ENCODE data around the gene IARS1.

The IARS1 gene

DNA sequence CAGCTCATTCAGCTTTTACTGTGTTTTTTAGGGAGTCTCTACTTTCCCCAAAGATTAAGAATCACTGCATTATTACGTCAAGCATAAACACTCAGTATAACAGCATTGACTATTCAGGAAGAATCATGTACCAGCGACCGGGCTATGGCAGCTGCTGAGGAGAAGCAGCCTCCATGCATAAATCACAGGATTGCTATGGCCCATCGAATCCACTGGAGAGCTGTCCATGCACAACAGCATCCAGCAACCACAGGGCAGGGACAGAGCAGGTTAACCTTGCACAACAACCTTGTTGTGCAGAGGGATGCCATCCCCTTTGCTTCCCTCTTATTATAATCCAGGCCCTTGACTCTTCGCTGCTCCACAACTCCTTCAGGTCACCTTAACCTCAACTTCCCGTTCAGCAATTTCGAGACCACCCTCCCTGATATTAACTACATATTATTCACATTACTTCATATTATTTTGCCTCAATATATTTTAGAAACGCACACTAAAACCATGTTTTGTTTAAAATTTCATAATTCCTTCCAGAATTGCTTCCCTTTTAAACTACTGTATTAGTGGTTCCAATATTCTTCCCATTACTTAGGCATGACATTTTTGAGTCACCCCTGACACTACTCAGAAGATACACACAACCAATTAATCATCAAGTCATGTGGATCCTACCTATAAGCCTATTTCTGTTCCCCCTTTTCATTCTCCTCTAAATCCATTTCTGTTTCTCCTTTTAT, 991 bp downstream of the IARS1 start:
- Histone ChIP-seq H3K9ac (ENCODE audit: low read length) (no peak overlapping the region), H3K36me3 (ENCODE audit: control insufficient read depth, insufficient read depth, low read length) (peaks cover 8% of the 10 kb centered on the region), H3K4me1 (ENCODE audit: control insufficient read depth, insufficient read depth, low read length) (peaks cover 15% of the 10 kb centered on the region), H3K27ac (ENCODE audit: low read depth, low read length) (peak overlapping the region; percentile 80), H3K4me3 (ENCODE audit: low read length) (peak overlapping the region; percentile 97), H3K27me3 (ENCODE audit: control insufficient read depth, insufficient read depth, low read length) (no peaks in the 10 kb centered on the region)

DNA sequence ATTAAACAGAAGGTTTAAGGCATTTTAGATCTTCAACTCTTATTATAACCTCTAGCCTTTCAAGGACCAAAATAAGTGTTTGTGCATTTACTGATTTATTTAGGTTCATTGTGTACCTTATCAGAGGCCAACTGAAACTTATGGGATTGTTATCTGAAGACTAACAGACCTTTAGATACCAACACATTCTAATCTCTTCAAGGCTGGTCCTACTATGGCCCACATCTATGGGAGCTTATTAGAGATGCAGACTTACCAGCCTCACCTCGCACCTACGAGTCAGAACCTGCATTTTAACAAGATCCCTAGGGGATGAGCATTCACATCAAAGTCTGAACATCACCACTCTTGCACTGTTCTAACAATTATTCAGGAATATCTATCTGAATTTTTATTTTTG, 1.9 kb downstream of the IARS1 start:
- H3K9ac ChIP-seq (ENCODE audit: low read length), result no peak overlapping the region
- H3K27ac ChIP-seq (ENCODE audit: low read depth, low read length), result no peak overlapping the region
- H3K36me3 ChIP-seq (ENCODE audit: control insufficient read depth, insufficient read depth, low read length), result peaks cover 5% of the 10 kb centered on the region
- H3K4me1 ChIP-seq (ENCODE audit: control insufficient read depth, insufficient read depth, low read length), result peaks cover 15% of the 10 kb centered on the region
- no peak overlapping the region for H3K4me3 ChIP-seq (ENCODE audit: low read length)
- H3K27me3 ChIP-seq (ENCODE audit: control insufficient read depth, insufficient read depth, low read length), result no peaks in the 10 kb centered on the region

DNA sequence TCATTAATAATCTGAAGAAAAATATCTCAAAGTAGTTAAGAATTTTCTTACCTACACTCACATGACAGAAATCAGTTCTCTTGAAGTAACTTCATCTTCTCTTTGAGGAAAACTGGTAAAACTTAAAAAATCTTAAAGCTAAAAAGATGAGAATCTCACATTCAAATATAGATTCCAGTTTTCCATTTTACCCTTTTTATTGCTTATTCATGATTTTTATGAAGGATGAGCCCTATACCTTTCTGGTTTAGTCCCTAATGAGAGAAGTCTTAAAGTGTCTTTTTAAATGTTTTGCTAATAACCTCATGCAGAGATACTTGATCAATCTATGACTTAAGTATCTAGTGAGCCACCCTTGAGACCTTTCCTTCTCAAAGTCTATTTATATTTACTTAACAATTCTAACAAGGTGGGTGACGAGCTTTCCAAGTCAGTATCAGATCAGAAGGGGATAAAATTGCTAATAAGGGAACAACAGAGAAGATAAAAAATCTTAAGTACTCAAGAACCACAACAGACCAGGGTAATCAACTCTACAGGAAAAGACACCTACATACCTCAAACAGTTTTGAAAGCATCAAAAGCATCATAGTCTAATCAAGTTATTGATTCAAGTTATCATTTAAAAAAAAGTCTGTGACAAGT, 2.6 kb downstream of the IARS1 start:
- no peak overlapping the region for H3K9ac ChIP-seq (ENCODE audit: low read length)
- peaks cover 5% of the 10 kb centered on the region for H3K36me3 ChIP-seq (ENCODE audit: control insufficient read depth, insufficient read depth, low read length)
- no peaks in the 10 kb centered on the region for H3K27me3 ChIP-seq (ENCODE audit: control insufficient read depth, insufficient read depth, low read length)
- H3K4me3 ChIP-seq (ENCODE audit: low read length), result no peak overlapping the region
- peaks cover 15% of the 10 kb centered on the region for H3K4me1 ChIP-seq (ENCODE audit: control insufficient read depth, insufficient read depth, low read length)
- H3K27ac ChIP-seq (ENCODE audit: low read depth, low read length), result no peak overlapping the region

DNA sequence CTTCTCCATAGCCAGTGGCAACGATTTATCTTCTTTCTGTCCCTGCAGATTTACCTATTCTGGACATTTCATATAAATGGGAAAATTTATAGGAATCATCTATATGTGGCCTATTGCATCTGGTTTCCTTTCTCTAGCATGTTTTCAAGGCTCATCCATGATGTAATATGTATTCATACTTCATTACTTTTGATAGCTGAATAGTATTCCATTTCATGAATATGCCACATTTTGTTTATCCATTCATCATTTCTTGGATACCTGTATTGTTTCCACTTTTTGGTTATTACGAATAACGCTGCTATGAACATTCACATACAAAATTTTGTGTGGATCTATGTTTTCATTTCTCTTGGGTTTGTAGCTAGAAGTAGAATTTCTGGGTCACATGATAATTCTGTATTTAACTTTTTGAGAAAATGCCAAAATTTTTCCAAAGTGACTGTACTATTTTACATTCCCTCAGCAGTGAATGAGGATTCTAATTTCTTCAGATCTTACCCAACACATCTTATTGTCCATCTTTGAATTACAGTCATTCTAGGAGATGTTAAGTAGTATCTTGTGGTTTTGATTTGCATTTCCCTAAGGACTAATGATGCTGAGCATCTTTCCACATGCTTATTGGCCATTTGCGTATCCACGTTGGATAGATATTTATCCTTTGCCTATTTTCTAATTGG, 3.6 kb downstream of the IARS1 start:
- Histone ChIP-seq H3K36me3 (ENCODE audit: control insufficient read depth, insufficient read depth, low read length) (peaks cover 8% of the 10 kb centered on the region), H3K4me1 (ENCODE audit: control insufficient read depth, insufficient read depth, low read length) (peaks cover 15% of the 10 kb centered on the region)

DNA sequence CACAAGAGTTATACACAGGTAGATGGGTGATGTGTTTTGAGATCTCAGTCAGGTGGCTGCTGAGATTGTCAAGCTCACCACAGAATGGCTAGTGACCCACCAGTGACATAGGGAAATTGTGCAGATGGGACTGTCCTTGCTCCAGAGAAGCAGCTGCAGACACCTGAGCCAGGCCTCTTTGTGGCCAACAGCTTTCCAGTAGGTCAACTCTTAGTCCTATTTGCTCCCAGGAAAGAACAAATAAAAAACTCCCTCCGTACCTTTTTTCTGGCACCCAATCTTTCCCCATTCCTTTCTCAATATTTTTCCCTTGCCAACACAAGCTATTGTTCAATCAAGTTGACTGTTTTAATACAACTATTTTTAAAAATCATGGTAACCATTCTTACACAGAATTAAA, 14.2 kb downstream of the IARS1 start:
- Histone ChIP-seq H3K27ac (ENCODE audit: low read depth, low read length) (no peak overlapping the region), H3K36me3 (ENCODE audit: control insufficient read depth, insufficient read depth, low read length) (peaks cover 12% of the 10 kb centered on the region)

More for the DNA sequence above, 3.6 kb downstream of the IARS1 start:
- Histone ChIP-seq H3K27ac (ENCODE audit: low read depth, low read length) (no peak overlapping the region), H3K9ac (ENCODE audit: low read length) (no peak overlapping the region), H3K27me3 (ENCODE audit: control insufficient read depth, insufficient read depth, low read length) (no peaks in the 10 kb centered on the region), H3K4me3 (ENCODE audit: low read length) (no peak overlapping the region)

DNA sequence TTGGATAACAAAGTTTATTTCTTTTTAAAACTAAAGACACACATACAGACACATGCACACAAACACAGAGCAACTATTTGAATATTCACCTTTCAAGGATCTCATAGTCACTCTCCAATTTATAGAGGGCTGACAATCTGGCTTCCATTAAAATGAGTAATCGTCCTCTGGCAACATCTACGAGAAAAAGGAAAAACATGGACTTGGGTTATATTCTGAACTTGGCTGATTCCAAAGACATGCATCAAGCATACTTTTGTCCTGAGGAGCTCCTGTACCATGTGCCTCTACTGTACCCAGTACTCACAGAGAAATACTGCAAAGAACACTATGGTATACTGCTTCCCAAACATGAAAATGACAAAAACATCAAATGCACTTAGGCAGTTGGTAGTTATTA, 15.4 kb downstream of the IARS1 start:
- Histone ChIP-seq H3K9ac (ENCODE audit: low read length) (no peak overlapping the region), H3K36me3 (ENCODE audit: control insufficient read depth, insufficient read depth, low read length) (peaks cover 16% of the 10 kb centered on the region), H3K27ac (ENCODE audit: low read depth, low read length) (no peak overlapping the region), H3K4me3 (ENCODE audit: low read length) (no peak overlapping the region), H3K27me3 (ENCODE audit: control insufficient read depth, insufficient read depth, low read length) (no peaks in the 10 kb centered on the region), H3K4me1 (ENCODE audit: control insufficient read depth, insufficient read depth, low read length) (no peaks in the 10 kb centered on the region)

More for the DNA sequence above, 14.2 kb downstream of the IARS1 start:
- Histone ChIP-seq H3K4me1 (ENCODE audit: control insufficient read depth, insufficient read depth, low read length) (no peaks in the 10 kb centered on the region), H3K9ac (ENCODE audit: low read length) (no peak overlapping the region), H3K4me3 (ENCODE audit: low read length) (no peak overlapping the region), H3K27me3 (ENCODE audit: control insufficient read depth, insufficient read depth, low read length) (no peaks in the 10 kb centered on the region)

DNA sequence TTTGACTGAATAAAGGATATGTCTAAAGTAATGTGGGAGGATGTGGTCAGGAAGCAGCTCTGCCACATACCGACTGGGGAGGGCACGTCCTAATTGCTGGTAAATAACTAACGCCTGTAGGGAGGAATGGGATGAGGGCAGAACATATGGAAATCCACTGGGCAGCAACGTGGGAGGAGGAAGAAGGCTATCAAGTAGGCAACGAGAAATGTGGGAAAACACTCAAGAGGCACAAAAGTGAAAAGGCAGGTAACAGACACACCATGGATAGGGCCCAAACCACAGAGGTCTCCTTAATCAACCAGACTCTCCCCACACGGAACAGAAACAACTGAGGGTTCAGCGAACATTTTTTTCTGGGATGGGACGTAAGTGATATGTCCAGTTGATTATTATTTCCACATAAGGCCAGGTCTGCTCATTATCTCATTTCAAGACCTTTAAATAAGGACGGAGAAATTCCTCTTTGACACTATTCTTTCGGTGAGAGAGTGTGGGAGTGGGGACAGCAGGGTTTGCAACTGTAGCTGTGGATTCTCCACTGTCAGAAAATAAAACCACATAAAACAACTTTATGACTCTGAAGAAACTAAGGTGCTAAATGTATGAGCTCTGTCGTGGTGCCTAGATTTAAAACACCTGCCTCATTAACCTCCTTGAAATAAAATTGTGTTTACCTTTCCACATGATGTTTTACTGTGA, 17.0 kb downstream of the IARS1 start:
- Histone ChIP-seq H3K27me3 (ENCODE audit: control insufficient read depth, insufficient read depth, low read length) (no peaks in the 10 kb centered on the region), H3K27ac (ENCODE audit: low read depth, low read length) (no peak overlapping the region), H3K9ac (ENCODE audit: low read length) (no peak overlapping the region), H3K4me1 (ENCODE audit: control insufficient read depth, insufficient read depth, low read length) (no peaks in the 10 kb centered on the region), H3K36me3 (ENCODE audit: control insufficient read depth, insufficient read depth, low read length) (peaks cover 18% of the 10 kb centered on the region), H3K4me3 (ENCODE audit: low read length) (no peak overlapping the region)

DNA sequence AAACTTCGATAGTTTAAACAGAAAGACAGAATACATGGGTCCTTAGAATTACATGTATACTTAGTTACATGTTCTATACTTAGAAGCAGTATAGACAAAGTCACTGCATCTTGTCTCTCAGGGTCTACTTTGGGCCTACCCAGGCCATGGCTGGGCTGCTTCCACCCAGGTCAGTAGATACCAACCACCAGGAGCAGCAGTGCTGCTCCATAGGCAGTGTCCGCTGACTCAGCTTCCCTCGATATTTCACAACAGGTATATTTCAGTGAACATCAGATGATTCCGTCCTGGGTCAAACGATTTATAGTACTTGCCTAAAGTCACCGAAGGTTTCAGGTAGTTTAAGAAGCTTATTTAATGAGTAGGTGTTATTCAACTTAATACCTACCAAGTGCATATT, 18.0 kb downstream of the IARS1 start:
- Histone ChIP-seq H3K27ac (ENCODE audit: low read depth, low read length) (no peak overlapping the region), H3K4me1 (ENCODE audit: control insufficient read depth, insufficient read depth, low read length) (no peaks in the 10 kb centered on the region), H3K36me3 (ENCODE audit: control insufficient read depth, insufficient read depth, low read length) (peaks cover 25% of the 10 kb centered on the region), H3K27me3 (ENCODE audit: control insufficient read depth, insufficient read depth, low read length) (no peaks in the 10 kb centered on the region), H3K4me3 (ENCODE audit: low read length) (no peak overlapping the region), H3K9ac (ENCODE audit: low read length) (no peak overlapping the region)

DNA sequence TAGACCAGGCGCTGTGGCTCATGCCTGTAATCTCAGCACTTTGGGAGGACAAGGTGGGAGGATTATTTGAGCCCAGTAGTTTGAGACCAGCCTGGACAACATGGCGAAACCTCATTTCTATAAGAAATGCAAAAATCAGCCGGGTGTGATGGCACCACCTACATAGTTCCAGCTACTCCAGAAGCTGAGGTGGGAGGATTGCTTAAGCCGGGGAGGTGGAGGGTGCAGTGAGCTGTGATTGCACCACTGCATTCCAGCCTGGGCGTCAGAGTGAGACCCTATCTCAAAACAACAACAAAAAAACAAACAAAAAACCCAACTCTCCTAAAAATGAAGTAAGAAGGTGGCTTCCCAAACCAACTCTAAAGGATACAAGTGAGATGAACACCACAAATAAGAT, 23.0 kb downstream of the IARS1 start:
- Histone ChIP-seq H3K36me3 (ENCODE audit: control insufficient read depth, insufficient read depth, low read length) (peaks cover 50% of the 10 kb centered on the region), H3K27ac (ENCODE audit: low read depth, low read length) (no peak overlapping the region), H3K9ac (ENCODE audit: low read length) (no peak overlapping the region), H3K27me3 (ENCODE audit: control insufficient read depth, insufficient read depth, low read length) (no peaks in the 10 kb centered on the region), H3K4me1 (ENCODE audit: control insufficient read depth, insufficient read depth, low read length) (no peaks in the 10 kb centered on the region), H3K4me3 (ENCODE audit: low read length) (no peak overlapping the region)

DNA sequence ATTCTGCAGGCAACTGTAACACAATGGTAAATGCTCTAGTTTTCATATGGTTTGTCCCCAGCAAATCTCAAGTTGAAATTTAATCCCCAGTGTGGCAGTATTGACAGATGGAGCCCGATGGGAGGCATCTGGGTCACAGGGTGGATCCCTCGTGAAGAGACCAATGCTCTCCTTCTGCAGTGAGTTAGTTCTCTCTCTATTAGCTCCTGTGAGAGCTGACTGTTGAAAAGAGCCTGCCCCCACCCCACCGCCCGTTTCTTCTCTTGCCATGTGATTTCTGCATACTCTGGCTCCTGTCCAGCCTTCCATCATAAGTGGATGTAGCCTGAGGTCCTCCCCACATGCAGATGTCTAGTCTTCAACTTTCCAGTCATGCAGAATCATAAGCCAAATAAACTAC, 27.0 kb downstream of the IARS1 start:
- H3K27me3 ChIP-seq (ENCODE audit: control insufficient read depth, insufficient read depth, low read length), result no peaks in the 10 kb centered on the region
- H3K4me3 ChIP-seq (ENCODE audit: low read length), result no peak overlapping the region
- H3K36me3 ChIP-seq (ENCODE audit: control insufficient read depth, insufficient read depth, low read length), result peaks cover 59% of the 10 kb centered on the region
- H3K4me1 ChIP-seq (ENCODE audit: control insufficient read depth, insufficient read depth, low read length), result no peaks in the 10 kb centered on the region
- no peak overlapping the region for H3K27ac ChIP-seq (ENCODE audit: low read depth, low read length)
- H3K9ac ChIP-seq (ENCODE audit: low read length), result no peak overlapping the region

DNA sequence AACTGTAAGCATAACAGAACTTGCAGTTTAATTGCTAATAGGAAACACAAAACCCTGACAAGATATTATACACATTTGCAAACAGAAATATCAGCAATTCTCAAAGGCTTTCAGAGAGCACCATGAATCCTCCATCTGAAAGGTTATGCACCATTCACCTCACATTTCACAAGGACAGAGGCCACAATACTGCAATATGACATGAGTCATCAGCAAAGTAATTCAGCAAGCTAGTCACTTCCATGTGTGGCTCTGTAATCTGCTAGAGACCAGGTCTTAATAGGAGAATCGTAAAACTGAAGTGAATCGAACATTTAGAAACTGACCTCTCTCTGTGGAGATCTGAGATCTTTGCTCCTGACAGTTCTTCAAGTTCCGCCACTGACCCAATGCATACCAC, 28.3 kb downstream of the IARS1 start:
- H3K9ac ChIP-seq (ENCODE audit: low read length), result no peak overlapping the region
- no peaks in the 10 kb centered on the region for H3K4me1 ChIP-seq (ENCODE audit: control insufficient read depth, insufficient read depth, low read length)
- H3K27me3 ChIP-seq (ENCODE audit: control insufficient read depth, insufficient read depth, low read length), result no peaks in the 10 kb centered on the region
- peaks cover 58% of the 10 kb centered on the region for H3K36me3 ChIP-seq (ENCODE audit: control insufficient read depth, insufficient read depth, low read length)
- no peak overlapping the region for H3K27ac ChIP-seq (ENCODE audit: low read depth, low read length)
- H3K4me3 ChIP-seq (ENCODE audit: low read length), result no peak overlapping the region

DNA sequence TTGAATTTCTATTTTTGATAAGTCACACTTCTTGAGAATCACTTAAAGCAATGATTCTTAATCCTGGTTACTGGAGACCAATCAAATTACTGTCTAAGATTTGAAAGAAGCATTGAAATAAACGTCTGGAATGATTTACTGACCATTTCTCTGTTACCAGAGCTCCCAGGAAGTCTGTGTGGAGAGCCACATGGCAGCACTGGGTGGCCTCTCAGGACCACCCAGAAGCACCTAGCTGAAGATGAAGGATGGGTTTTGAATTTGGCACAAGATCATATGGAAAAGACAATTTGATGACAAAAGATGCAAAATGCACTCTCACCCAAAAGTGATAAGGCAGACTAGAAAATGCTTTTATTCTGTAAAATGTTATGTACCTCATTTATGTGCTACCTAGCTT, 30.4 kb downstream of the IARS1 start:
- H3K4me3 ChIP-seq (ENCODE audit: low read length), result no peak overlapping the region
- H3K36me3 ChIP-seq (ENCODE audit: control insufficient read depth, insufficient read depth, low read length), result peaks cover 61% of the 10 kb centered on the region
- H3K27me3 ChIP-seq (ENCODE audit: control insufficient read depth, insufficient read depth, low read length), result no peaks in the 10 kb centered on the region
- H3K4me1 ChIP-seq (ENCODE audit: control insufficient read depth, insufficient read depth, low read length), result no peaks in the 10 kb centered on the region
- no peak overlapping the region for H3K9ac ChIP-seq (ENCODE audit: low read length)
- no peak overlapping the region for H3K27ac ChIP-seq (ENCODE audit: low read depth, low read length)

Data from rectal smooth muscle tissue (tissue), 1 donor.